ENCODE results near the gene GTF2B.
A peak's percentile ranks its signal among the peaks of the same experiment; 100 is the strongest.
"Not testable (repeated sequence)": the region's sequence is repeated elsewhere in the genome, so short reads cannot be mapped to it uniquely, and the experiment has no call there.

Gene GTF2B

DNA sequence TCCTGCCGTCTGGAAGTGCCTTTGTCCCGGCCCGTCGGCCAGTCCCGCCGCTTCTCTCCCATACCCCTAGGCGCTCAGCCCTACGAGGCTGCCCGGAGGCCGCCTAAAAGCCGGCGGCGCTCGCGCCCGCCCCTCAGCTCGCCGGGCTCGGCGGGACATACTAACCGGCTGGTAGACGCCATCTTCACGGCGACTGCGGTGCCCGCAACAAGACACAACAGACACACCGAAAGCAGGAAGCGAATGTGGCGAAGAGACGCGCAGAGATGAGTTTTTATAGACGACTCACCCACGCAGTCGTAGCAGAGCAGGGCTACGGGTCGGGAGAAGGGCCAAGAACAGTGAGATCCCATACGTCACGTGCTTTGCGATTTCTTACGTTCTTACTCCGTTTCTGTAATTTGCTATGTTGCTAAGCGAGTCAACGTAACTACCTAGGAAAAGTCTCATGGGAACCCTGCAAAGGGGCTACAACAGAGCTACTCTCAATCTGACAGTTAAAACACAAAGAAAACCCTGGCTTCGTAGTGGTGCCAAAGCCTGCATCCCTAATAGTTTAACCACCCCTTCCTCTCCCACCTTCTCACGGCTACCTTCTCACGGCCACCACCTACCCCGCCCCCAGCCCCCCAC is at the start of gene GTF2B:
Gene GTF2B (minus strand): TSS at position 250 of the 633 bp plus-strand sequence. CDS start 68 bp downstream, at position 182.
- no peak for TF ChIP-seq CTCF (IDR thresholded peaks at IDR 0.05; ENCODE audit: borderline replicate concordance, control extremely low read depth, extremely low read depth, insufficient read depth, missing control alignments)
- peak; percentile 87 for DNase-seq (ENCODE audit: low spot score)
- in situ Hi-C loops (cut with MboI; ENCODE audit: low sequenced_read_pairs, unreplicated experiment), result no loop called here

DNA sequence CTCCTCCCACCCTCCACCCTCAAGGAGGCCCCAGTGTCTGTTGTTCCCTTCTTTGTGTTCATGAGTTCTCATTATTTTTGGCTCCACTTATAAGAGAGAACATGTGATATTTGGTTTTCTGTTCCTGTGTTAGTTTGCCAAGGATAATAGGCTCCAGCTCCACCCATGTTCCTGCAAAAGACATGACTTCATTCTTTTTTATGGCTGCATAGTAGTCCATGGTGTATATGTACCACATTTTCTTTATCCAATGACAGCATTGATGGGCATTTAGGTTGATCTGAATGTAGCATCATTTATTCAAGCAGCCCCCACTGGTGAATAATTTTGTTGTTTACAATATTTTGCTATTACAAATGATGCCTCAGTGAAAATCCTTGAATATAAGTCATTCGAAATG is 47.2 kb upstream of the GTF2B start:
- DNase-seq (ENCODE audit: low spot score); in situ Hi-C loops (cut with MboI; ENCODE audit: low sequenced_read_pairs, unreplicated experiment): not testable (repeated sequence)

- in situ Hi-C loops (cut with MboI; ENCODE audit: low sequenced_read_pairs, unreplicated experiment), result no loop called here
- DNase-seq (ENCODE audit: low spot score), result no peak
- TF ChIP-seq CTCF (IDR thresholded peaks at IDR 0.05; ENCODE audit: borderline replicate concordance, control extremely low read depth, extremely low read depth, insufficient read depth, missing control alignments), result no peak
These were observed 45.5 kb upstream of the GTF2B start for GRCh38 chr1:88936760-88937342.

DNA sequence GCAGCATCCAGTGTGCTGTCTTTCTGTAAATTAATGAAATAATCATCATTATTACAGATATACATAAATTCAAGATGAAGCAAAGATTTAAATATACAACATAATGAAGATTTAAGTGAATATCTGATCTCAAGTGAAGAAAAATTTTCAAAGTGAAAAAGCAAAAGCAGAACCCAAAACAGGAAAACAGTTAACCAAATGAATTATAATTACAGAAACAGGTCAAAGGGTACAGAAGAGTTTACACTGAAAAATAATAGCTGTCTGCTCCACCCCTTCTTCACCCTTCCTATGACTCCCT is 44.8 kb upstream of the GTF2B start:
- DNase-seq (ENCODE audit: low spot score), result no peak
- no peak for TF ChIP-seq CTCF (IDR thresholded peaks at IDR 0.05; ENCODE audit: borderline replicate concordance, control extremely low read depth, extremely low read depth, insufficient read depth, missing control alignments)
- in situ Hi-C loops (cut with MboI; ENCODE audit: low sequenced_read_pairs, unreplicated experiment), result no loop called here

GRCh38 chr1:88935522-88936222 is 44.3 kb upstream of the GTF2B start:
- peak; percentile 52 for TF ChIP-seq CTCF (IDR thresholded peaks at IDR 0.05; ENCODE audit: borderline replicate concordance, control extremely low read depth, extremely low read depth, insufficient read depth, missing control alignments)
- in situ Hi-C loops (cut with MboI; ENCODE audit: low sequenced_read_pairs, unreplicated experiment), result no loop called here
- peak; percentile 37 for DNase-seq (ENCODE audit: low spot score)

- DNase-seq (ENCODE audit: low spot score); in situ Hi-C loops (cut with MboI; ENCODE audit: low sequenced_read_pairs, unreplicated experiment): not testable (repeated sequence)
These were observed 38.8 kb upstream of the GTF2B start for GRCh38 chr1:88930176-88930575.

DNA sequence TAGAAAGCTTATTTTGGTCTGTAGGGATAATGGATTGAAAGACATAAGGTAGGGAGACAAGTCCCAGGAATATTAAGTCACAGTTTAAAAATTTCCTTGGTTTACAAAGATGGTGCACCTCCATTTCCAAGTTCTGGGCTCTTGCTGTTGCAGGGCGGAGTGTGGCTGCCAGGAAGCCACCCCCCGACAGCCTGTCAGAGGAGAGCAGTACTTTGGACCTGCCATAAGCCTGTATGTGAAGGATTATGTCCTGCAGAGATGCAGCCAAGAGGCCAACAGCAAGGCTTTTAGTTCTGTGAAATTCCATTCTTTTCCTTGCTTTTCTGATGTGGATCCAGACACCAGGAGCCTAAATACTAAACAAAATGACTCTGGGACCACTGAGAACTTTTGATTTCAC is 31.9 kb upstream of the GTF2B start:
- in situ Hi-C loops (cut with MboI; ENCODE audit: low sequenced_read_pairs, unreplicated experiment), result no loop called here
- no peak for DNase-seq (ENCODE audit: low spot score)
- TF ChIP-seq CTCF (IDR thresholded peaks at IDR 0.05; ENCODE audit: borderline replicate concordance, control extremely low read depth, extremely low read depth, insufficient read depth, missing control alignments), result no peak
